ENCODE results near the gene SMURF1.

Gene SMURF1

DNA sequence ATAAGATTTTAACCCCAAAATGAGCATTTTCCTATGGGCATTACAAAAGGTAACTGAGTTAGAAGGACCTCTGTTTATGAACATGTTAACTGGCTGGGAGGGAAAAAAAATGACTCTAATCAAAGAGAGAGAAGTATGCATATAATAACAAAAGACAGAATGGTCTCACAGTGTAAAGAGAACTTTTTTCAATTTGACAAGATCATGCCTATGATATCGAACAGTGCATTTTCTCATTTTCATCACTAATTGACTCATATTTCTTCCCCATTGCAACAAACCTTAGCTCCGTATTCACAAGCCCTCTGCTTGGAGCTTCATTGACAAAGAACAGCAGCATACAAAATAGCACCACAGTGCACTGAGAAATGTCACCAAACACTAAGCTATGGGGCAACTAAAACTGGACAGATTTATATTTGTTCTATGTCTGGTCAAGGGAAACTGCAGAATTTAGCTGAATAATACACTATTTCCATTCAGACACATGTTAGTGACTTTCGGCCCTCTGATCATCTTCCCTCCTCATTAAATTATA, 45.6 kb downstream of the SMURF1 start:
- DNase-seq (ENCODE audit: low read depth), result no peak

DNA sequence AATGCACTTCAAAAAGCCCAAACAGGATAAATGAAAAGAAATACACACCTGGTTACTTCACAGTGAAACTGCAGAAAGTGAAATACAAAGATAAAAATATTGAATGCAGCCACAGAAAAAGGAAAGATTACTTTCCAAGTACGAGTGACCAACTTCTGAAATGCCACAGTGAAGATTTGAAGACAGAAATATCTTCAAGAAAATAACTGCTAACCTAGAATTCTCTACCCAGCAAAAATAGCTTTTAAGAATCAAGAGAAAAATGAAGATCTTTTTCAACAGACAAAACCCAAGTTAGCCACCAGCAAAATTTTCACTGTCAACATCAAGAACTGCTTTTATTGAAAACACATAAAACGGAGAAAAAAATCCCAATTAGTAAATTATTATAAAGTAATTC, 46.2 kb downstream of the SMURF1 start:
- DNase-seq (ENCODE audit: low read depth), result no peak

DNA sequence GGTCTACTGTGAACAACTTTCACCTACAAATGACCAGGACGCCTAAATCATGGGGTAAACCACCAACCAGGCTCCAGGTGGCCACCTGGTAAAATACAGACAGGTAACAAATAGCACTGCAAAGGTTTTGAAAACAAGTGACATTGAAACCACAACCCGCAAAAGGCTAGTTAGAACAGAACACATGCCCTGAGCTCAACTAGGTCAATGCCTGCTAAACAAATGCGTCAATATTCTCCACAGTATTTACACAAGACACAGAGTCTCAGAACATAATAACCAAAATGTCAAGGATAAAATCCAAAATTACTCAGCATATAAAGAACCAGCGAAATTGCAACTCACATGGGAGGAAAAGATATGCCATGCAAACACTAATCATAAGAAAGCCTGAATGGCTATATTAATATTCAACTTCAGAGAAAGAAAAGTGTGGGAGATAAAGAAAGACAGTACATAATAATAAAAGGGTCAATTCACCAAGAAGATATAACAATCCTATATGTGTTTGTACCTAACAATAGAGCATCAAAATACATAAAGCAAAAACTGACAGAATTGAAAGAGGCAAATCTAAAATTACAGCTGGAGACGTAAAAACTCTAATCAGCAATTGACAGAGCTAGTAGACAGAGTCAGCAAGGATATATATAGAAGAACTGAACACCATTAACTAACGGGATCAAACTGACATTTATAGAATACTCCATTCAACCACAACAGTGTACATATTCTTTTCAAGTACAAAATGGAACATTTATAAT, 47.6 kb downstream of the SMURF1 start:
- DNase-seq (ENCODE audit: low read depth), result no peak

GRCh38 chr7:99095698-99096097, 48.2 kb downstream of the SMURF1 start:
- DNase-seq (ENCODE audit: low read depth), result no peak

GRCh38 chr7:99094401-99094800, 49.5 kb downstream of the SMURF1 start:
- DNase-seq (ENCODE audit: low read depth), result no peak

DNA sequence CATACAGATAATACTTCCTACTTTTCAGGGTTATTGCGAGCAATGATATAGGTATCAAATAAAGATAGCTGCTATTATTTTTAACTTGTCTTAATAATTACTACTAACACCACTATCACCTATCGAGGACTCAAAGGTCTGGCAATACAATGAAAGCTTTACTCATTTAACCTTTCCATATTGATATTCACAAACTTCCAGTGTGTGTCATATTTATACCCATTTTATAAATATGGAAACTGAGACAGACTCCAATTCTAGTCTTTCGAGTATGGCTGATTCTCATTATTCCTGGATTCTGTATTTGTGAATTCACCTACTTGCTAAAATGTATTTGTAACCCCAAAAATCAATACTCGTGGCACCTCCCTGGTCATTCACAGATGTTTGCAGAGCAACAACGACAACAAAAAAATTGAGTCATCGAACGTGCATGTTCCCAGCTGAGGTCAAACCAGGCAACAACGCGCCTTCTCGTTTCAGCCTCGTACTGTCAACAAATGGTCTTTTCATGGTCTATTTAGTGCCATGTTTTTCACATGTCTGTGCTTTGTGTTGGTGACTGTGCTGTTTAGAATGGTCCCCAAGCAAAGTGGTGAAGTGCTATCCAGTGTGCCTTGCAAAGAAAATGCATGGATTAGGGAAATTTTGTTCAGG, 51.7 kb downstream of the SMURF1 start:
- DNase-seq (ENCODE audit: low read depth), result no peak

DNA sequence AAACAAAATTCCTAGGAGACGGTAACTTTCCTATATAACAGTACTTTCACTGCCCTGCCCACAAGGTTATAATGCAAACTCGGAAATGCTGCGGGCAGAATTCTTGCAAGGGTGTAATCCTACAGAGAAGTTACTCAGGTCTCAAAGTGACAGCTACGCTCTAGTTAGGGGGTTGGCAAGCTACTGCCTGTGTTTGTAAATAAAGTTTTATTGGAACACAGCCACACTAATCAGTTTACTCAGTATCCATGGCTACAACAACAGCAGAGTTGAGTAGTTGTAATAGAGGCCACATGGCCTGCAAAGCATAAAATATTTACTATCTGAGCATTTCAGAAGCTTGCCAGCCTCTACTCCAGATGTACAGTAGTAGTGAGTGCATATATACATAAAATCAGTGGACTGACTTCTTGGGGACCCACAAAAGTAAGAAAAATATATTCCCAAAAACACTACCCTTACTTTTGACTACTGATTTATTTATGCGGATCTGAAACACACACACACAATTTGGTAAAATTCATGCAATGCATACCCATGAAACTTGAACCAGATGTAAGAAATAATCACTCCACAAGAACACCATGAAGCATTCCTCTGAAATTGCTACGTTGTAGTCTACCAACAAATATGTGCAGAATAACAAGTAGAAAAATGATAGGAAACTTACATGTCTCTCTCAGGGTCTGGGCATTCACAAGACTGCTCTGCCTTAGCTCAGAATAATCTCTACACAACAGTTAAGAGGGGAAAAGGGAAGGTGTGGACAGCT, 53.0 kb downstream of the SMURF1 start:
- no peak for DNase-seq (ENCODE audit: low read depth)

- no peak for DNase-seq (ENCODE audit: low read depth)
These were observed 53.8 kb downstream of the SMURF1 start for GRCh38 chr7:99089914-99090629.

DNA sequence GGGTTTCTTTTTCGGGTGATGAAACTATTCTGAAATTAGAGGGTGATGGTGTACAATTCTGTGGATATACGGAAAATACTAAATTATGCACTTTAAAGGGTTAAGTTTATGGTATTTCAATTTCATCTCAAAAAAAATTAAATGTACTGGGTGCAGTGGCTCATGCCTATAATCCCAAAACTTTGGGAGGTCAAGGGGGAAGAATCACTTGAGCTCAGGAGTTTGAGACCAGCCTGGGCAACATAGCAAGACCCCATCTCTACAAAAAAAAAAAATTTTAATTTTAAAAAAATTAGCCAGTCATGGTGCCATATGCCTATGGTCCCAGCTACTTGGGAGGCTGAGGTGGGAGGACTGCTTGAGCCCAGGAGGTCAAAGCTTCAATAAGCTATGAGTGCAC, 57.0 kb downstream of the SMURF1 start:
- DNase-seq (ENCODE audit: low read depth), result no peak

DNA sequence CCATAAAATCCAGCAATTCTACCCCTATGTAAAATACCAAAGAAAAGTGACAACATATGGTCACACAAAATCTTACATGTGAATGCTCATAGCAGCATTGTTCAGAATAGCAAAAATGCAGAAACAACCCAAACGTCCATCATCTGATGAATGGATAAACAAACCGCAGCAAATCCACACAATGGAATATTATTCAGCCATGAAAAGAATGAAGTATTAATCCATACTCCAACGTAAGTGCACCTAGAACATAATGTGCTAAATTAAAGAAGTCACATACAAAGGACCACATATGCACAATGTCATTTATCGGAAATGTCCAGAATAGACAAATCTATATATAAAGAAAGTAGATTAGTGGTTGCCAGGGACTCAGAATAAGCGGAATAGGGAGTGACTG, 57.4 kb downstream of the SMURF1 start:
- no peak for DNase-seq (ENCODE audit: low read depth)

GRCh38 chr7:99083733-99084132, 60.2 kb downstream of the SMURF1 start:
- DNase-seq (ENCODE audit: low read depth), result no peak

GRCh38 chr7:99083068-99083651, 60.7 kb downstream of the SMURF1 start:
- DNase-seq (ENCODE audit: low read depth), result no peak

GRCh38 chr7:99080679-99081078, 63.2 kb downstream of the SMURF1 start:
- no peak for DNase-seq (ENCODE audit: low read depth)

- DNase-seq (ENCODE audit: low read depth), result no peak
These were observed 64.8 kb downstream of the SMURF1 start for GRCh38 chr7:99079104-99079503.

DNA sequence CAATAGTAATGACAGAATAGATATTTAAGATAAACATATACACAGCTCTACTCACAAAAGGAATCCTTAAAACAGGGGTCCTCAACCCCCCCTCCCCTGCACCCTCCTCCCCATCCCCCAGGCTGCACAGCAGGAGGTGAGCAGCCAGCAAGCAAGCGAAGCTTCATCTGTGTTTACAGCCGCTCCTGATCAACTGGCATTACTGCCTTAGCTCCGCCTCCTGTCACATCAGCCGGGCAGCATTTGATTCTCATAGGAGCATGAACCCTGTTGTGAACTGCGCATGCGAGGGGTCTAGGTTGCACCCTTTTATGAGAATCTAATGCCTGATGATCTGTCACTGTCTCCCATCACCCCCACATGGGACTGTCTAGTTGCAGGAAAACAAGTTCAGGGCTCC, 65.5 kb downstream of the SMURF1 start:
- no peak for DNase-seq (ENCODE audit: low read depth)

GRCh38 chr7:99076615-99077014, 67.3 kb downstream of the SMURF1 start:
- DNase-seq (ENCODE audit: low read depth), result no peak

- no peak for DNase-seq (ENCODE audit: low read depth)
These were observed 70.0 kb downstream of the SMURF1 start for GRCh38 chr7:99073839-99074446.

DNA sequence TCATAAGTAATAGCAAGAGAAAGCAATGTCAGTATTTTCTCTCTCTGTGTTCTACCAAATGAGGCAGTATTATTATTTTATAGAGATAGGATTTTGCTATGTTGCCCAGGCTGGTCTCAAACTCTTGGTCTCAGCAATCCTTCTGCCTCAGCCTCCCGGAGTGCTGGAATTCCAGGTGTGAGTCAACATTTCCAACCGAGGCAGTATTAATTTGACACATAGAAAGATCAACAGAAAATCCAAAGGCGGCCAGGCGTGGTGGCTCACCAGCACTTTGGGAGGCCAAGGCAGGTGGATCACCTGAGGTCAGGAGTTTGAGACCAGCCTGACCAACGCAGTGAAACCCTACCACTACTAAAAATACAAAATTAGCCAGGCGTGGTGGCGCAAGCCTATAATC, 71.8 kb downstream of the SMURF1 start:
- DNase-seq (ENCODE audit: low read depth), result no peak

GRCh38 chr7:99070361-99070760, 73.5 kb downstream of the SMURF1 start:
- DNase-seq (ENCODE audit: low read depth), result no peak

GRCh38 chr7:99061001-99061776, 82.7 kb downstream of the SMURF1 start:
- DNase-seq (ENCODE audit: low read depth), result no peak

DNA sequence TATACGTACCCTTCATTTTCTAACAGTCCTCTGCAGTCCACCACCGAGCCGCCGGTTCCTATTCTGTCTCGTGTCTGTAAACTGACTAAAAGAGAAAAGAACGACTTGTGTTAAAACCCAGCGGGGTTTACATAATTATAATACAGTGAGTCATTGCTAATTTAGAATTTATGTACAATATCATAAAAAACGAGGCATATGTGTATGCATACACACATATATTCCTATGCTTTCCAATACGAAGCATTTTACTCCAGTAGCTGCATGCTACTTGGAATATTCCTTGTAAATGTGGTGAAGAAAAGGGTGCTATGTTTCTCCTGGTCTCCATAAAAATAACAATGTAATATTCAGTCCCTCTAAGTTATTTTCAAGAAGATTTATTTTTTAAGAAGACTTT, 89.1 kb downstream of the SMURF1 start:
- DNase-seq (ENCODE audit: low read depth), result no peak
